ENCODE results near the gene CLDN34. TPM values are rescaled to one million over a fixed set of nuclear protein-coding genes. Genes with fewer than 3 reads are reported as not detected.

The CLDN34 gene
- total RNA-seq, 4 donors from 2014 or later = not detected

DNA sequence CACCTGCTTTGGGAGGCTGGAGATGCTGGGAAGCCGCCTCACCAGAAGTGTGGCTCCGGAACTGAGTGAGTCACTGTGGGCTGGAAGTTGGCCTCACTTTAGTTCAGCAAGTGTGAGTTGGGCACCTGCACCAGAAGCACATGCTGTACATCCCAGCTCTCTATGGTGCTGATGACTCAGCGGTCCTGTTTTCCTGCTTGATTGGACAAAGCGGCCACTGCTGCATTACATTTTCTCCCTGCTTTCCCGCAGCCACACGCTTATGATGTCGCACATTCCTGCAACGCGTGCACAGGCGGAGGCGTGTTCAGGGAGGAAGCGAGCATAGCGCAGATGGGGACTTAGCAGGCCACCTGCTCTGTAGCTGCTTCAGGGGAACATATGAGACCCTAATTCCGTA lies 26.7 kb upstream of the CLDN34 start:
- no peaks in the 10 kb centered on the region for H3K4me1 ChIP-seq
- no peaks in the 10 kb centered on the region for H3K36me3 ChIP-seq
- no peaks in the 10 kb centered on the region for H3K27me3 ChIP-seq
- TF ChIP-seq POLR2A (IDR thresholded peaks at IDR 0.05) (no peak), EP300 (IDR thresholded peaks at IDR 0.05) (no peak), POLR2AphosphoS5 (IDR thresholded peaks at IDR 0.05) (no peak)
- TF ChIP-seq, protein P1, sequence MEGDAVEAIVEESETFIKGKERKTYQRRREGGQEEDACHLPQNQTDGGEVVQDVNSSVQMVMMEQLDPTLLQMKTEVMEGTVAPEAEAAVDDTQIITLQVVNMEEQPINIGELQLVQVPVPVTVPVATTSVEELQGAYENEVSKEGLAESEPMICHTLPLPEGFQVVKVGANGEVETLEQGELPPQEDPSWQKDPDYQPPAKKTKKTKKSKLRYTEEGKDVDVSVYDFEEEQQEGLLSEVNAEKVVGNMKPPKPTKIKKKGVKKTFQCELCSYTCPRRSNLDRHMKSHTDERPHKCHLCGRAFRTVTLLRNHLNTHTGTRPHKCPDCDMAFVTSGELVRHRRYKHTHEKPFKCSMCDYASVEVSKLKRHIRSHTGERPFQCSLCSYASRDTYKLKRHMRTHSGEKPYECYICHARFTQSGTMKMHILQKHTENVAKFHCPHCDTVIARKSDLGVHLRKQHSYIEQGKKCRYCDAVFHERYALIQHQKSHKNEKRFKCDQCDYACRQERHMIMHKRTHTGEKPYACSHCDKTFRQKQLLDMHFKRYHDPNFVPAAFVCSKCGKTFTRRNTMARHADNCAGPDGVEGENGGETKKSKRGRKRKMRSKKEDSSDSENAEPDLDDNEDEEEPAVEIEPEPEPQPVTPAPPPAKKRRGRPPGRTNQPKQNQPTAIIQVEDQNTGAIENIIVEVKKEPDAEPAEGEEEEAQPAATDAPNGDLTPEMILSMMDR (IDR thresholded peaks at IDR 0.05) = no peak
- 95 to 100% methylated on average over 1 to 4 of the region's 14 CpGs for WGBS, 2 donors (ENCODE audit: low coverage in 1 of 2)
- H3K27ac ChIP-seq = no peak overlapping the region
- H3K4me3 ChIP-seq = no peak overlapping the region
- no peak for ATAC-seq
- H3K9me3 ChIP-seq = no peaks in the 10 kb centered on the region

DNA sequence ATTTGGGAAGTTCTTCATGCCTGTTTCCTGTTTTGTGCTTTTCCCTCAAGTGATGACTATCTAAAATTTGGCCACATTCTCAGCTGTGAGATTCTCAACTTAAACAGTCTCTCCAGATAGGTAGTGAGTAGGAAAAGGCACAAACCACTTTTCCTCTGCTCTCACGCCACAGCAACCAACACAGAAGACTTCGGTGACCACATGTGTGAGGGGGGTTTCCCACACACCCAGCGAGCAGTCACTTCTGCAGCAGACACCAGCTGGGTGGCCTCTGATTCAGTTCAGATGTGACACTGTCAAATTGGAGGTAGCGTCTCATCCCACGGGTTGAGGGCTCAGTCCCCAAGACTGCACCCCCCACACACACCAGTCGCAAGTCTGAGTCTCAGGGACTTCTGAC lies 25.1 kb upstream of the CLDN34 start:
- no peak for TF ChIP-seq EP300 (IDR thresholded peaks at IDR 0.05)
- no peak for TF ChIP-seq POLR2A (IDR thresholded peaks at IDR 0.05)
- TF ChIP-seq, protein P1 (IDR thresholded peaks at IDR 0.05) = no peak
- TF ChIP-seq POLR2AphosphoS5 (IDR thresholded peaks at IDR 0.05) = no peak
- H3K27me3 ChIP-seq = no peaks in the 10 kb centered on the region
- no peaks in the 10 kb centered on the region for H3K4me1 ChIP-seq
- no peaks in the 10 kb centered on the region for H3K36me3 ChIP-seq
- WGBS, 2 donors (ENCODE audit: low coverage in 1 of 2) = 90% methylated on average over 2 of the region's 6 CpGs; no CpG with 5 or more reads in 1 of the 2 donors
- H3K9me3 ChIP-seq = no peaks in the 10 kb centered on the region
- ATAC-seq = no peak
- no peak overlapping the region for H3K4me3 ChIP-seq
- H3K27ac ChIP-seq = no peak overlapping the region

DNA sequence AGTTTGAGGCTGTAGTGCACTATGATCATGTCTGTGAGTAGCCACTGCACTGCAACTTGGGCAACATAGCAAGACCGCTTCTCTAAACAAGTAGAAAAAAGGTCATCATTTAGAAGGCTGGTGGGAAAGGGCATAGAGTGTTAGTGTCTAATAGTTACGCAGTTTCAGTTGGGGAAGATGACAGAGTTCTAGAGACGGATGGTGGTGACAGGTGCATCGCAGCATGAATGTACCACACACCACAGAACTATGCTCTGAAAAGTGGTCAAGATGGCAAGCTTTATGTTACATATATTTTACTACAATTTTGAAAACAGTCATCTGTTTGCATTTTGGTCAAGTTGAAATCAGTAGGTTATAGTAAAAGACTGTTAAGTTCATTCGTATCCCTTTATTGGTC lies 23.7 kb upstream of the CLDN34 start:
- TF ChIP-seq EP300 (IDR thresholded peaks at IDR 0.05) (no peak), POLR2A (IDR thresholded peaks at IDR 0.05) (no peak), POLR2AphosphoS5 (IDR thresholded peaks at IDR 0.05) (no peak)
- TF ChIP-seq, protein P1 (IDR thresholded peaks at IDR 0.05) = no peak

DNA sequence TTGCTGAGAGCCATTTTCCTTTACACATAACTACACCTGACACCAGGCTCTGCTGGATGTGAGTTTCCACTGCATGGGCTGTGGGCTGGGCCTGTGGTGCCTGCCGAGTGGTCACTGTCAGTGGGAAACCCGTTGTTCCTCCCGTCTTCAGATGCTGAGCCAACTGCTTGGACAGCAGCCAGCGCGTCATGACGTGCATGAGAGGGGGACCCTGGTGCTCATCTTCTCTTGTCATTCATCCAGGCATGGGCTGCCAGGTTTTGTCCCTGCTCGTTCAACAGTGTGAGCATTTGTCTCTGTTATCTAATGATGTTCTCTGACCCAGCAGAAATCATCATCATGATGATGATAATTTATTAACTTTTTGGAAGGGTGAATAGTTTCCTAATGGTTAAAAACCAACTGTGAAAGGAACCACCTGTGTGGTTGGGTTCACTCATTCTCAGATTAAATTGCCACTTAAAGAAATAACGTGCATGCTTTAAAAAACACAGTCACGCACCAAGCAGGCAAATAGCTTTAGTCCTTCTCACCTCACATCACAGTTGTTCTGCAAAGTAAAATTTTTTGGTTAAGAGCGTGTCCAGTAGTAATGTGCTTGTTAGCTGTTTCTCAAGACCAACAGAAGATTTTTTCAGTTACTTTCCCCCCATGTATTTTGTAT lies 19.9 kb upstream of the CLDN34 start:
- H3K36me3 ChIP-seq = no peaks in the 10 kb centered on the region
- TF ChIP-seq, protein P1 (IDR thresholded peaks at IDR 0.05) = no peak
- TF ChIP-seq EP300 (IDR thresholded peaks at IDR 0.05) (no peak), POLR2AphosphoS5 (IDR thresholded peaks at IDR 0.05) (no peak), POLR2A (IDR thresholded peaks at IDR 0.05) (no peak)
- H3K27ac ChIP-seq = no peak overlapping the region
- no peak overlapping the region for H3K4me3 ChIP-seq
- ATAC-seq = no peak
- H3K4me1 ChIP-seq = no peaks in the 10 kb centered on the region
- 66 to 83% methylated on average over 2 to 9 of the region's 10 CpGs for WGBS, 2 donors (ENCODE audit: low coverage in 1 of 2)
- H3K9me3 ChIP-seq = no peaks in the 10 kb centered on the region
- H3K27me3 ChIP-seq = no peaks in the 10 kb centered on the region

More for the DNA sequence above, 23.7 kb upstream of the CLDN34 start:
- Histone ChIP-seq H3K27me3 (no peaks in the 10 kb centered on the region), H3K36me3 (no peaks in the 10 kb centered on the region), H3K4me1 (no peaks in the 10 kb centered on the region), H3K4me3 (no peak overlapping the region), H3K27ac (no peak overlapping the region), H3K9me3 (no peaks in the 10 kb centered on the region)
- no peak for ATAC-seq
- 98 to 100% methylated on average over 5 of the region's 5 CpGs for WGBS, 2 donors (ENCODE audit: low coverage in 1 of 2)

DNA sequence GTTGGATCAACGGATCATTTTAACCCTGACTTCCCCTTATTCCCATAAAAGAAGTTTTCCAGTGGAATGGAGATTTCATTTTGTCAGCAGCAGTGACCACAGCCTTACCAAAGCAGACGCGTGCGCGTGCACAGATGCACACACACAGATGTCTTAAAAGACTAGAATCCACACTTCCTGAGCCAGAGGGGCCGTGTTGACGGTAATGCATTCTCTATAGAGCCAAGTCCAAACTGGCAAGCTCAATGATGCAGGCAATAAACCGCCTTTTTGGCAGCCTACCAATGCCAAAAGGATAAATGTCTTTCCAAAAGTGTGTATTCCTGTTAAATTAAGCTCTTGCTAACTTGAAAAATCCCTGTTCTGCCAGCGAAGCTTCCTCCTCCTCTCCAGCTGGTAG lies 18.8 kb upstream of the CLDN34 start:
- Histone ChIP-seq H3K4me1 (no peaks in the 10 kb centered on the region), H3K27ac (no peak overlapping the region), H3K36me3 (no peaks in the 10 kb centered on the region), H3K9me3 (no peaks in the 10 kb centered on the region), H3K4me3 (no peak overlapping the region), H3K27me3 (no peaks in the 10 kb centered on the region)
- WGBS, 2 donors (ENCODE audit: low coverage in 1 of 2) = 71 to 96% methylated on average over 6 to 7 of the region's 9 CpGs
- no peak for ATAC-seq
- TF ChIP-seq POLR2A (IDR thresholded peaks at IDR 0.05) (no peak), EP300 (IDR thresholded peaks at IDR 0.05) (no peak), POLR2AphosphoS5 (IDR thresholded peaks at IDR 0.05) (no peak)
- TF ChIP-seq, protein P1 (IDR thresholded peaks at IDR 0.05) = no peak

Data from gastroesophageal sphincter (tissue), 4 donors.